Measurements from ENCODE around the gene GSTM3. TPM values are rescaled to one million over a fixed set of nuclear protein-coding genes. Genes with fewer than 3 reads are reported as not detected.
A peak's percentile ranks its signal among the peaks of the same experiment; 100 is the strongest.

GSTM3 gene
- 11.5 and 20.6 TPM in 2 replicates for total RNA-seq
- 63.8 TPM for polyA plus RNA-seq (2012)

- no peak for DNase-seq (ENCODE audit: low read depth)
These were observed at the start of gene GSTM3 for GRCh38 chr1:109740615-109741373. GSTM3 (minus strand) TSS chr1:109741038; CDS start chr1:109740287, 751 bp downstream.

GRCh38 chr1:109790329-109790728, 49.5 kb upstream of the GSTM3 start:
- no peak for DNase-seq (ENCODE audit: low read depth)

DNA sequence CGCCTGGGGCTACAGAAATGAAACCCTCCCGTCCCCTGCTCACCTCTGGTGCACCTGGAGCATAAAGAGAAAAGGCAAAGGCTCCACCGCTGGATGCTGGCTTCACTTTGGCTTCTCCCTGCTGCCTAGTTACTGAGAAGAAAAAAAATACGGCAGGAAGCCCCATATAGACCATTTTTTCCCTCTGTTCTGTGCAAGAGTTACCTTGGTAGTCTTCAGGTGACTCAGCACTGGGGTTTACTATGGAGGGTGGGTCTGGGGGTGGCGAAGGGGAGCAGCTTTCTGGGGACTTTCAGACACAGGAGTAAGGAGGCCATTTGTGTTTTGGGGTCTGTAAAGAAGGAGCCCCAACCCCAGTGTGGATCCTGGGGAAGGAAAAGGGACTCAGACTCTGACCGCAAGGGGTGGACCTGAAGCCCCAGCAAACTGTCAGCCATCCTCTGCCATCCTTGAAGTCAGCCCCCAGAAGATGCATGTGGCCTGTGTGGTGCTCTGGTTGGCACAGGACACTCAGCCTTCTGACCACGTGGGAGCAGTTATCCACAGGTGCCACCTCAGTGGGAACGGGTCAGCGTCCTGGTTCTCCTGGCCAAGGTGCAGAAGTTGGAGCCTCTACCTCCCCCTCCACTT, 48.8 kb upstream of the GSTM3 start:
- no peak for DNase-seq (ENCODE audit: low read depth)

- DNase-seq (ENCODE audit: low read depth): no peak
These were observed 48.1 kb upstream of the GSTM3 start for GRCh38 chr1:109788695-109789521.

DNA sequence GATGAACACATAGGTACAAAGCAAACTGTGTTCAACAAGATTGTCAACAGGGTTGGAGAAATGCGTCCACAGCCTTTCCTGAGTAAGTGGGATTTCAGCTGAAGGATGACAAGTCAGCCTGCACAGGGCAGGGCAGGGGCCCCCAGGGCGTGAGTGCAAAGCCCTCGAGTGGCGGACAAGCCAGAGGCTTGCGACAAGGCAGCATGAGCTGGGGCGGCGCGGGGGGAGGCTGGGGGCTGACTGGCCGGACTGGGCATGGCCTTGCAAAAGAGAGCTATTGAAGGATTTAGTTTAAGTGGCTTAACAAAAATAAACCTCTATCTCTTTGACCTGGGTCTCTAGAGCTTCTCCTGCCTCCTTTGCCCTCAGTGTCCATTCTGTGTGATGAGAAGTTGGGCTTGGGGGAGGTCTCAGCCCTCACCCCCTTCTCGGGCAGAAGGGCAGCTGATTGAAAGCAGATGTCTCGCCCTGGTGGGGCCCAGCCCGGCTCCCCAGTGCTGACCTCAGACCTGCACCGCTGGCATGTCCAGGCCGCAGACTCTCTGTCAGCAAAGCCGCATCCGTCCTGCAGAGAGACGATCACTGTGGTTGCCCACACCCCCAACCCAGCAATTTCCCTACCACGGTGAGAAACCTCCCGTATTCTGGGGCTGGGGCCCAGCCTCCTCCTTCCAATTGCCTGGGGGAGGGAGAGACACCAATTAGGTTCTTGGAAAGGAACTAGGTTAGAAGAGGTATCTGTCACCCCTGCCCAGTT, 47.2 kb upstream of the GSTM3 start:
- no peak for DNase-seq (ENCODE audit: low read depth)

GRCh38 chr1:109787211-109787844, 46.5 kb upstream of the GSTM3 start:
- DNase-seq (ENCODE audit: low read depth): no peak

DNA sequence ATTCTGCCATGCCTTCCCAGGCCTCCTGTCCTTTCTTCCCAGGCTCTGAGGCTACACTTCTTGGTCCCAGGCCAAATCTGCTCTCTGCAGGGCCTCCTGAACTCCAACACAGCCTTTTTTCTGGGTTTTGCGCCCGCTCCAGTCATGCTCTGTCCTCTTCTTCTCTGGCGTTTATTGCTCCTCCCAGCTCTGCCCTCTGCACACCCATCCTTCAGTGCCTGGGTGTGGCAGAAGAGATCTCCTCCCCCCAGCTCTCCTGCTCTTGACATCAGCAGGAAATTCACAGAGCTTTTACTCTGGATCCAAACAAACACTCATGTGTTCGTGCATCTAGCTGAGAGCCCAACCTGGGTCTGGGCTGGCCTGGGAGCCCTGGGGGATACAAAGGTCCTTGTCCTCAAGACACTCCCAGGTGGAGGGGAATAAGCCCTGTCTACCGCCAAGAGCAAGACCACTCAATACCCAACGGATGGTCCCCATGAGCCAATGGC, 45.7 kb upstream of the GSTM3 start:
- DNase-seq (ENCODE audit: low read depth): no peak

DNA sequence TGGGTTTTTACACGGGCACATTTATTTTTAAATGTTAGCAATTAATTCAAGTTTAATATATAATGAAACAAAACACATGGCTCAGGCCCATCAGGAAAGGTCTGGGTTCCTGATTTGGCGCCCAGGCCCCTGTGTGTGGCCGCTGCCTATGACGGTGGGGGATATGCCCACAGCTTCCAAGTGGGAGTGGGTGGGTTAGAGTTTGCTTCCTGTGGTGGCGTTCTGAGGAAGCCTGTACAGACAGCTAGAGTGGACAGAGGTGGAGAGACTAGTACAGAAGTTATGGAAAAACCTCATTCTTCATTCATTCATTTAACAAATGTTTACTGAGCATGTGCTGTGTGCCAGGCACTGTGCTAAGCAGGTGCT, 45.3 kb upstream of the GSTM3 start:
- DNase-seq (ENCODE audit: low read depth): no peak

DNA sequence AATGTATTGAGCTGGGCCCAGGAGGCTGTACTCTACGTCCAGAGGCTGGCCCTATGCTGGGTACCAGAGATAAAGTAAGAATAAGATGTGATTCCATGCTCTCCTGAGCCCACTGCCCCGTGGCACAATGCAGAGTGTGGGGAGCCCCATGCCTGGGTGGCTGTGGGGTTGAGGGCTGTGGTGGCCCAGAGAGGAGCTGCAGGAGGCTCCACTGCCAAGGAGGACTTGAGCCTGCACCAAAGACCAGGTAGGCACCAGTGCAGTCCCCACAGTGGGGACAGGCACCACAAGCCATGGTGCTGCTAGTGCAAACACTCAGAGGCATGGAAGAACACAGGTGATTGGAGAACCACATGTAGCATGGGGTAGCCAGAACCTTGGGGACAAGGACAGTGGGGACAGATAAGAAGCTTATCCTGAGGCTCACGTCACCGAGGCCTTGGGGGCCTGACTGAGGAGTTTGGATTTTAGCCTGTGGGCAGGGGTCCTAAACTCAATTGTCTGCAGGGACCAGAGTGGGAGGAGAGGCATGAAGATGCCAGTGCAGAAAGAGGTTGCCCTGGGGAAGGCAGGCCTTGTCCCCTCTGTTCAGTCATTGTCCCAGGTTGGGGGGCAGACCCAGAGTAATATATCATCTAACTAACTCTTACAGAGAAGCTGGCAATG, 44.7 kb upstream of the GSTM3 start:
- DNase-seq (ENCODE audit: low read depth): no peak

GRCh38 chr1:109784551-109785252, 43.9 kb upstream of the GSTM3 start:
- no peak for DNase-seq (ENCODE audit: low read depth)

DNA sequence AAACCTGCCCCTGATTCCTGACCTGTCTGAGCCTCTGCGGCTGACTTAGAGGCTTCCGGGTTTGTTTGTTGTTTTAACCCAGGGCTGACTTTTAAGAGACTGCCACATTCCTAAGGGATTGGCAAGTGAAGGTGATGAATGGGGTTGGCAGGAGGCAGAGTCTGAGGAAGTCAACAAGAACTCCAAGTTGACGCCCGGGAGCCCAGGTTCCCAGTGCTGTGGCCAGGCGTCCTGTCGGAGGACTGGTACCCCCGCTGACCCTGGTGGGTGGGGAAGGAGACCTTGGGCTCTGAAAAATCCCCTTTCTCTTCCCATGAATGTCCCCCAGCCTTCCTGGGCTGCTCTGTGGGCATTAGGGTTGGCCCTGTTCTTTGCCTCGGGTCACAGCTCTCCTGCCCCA, 42.6 kb upstream of the GSTM3 start:
- DNase-seq (ENCODE audit: low read depth): no peak

- DNase-seq (ENCODE audit: low read depth): no peak
These were observed 42.1 kb upstream of the GSTM3 start for GRCh38 chr1:109782927-109783326.

DNA sequence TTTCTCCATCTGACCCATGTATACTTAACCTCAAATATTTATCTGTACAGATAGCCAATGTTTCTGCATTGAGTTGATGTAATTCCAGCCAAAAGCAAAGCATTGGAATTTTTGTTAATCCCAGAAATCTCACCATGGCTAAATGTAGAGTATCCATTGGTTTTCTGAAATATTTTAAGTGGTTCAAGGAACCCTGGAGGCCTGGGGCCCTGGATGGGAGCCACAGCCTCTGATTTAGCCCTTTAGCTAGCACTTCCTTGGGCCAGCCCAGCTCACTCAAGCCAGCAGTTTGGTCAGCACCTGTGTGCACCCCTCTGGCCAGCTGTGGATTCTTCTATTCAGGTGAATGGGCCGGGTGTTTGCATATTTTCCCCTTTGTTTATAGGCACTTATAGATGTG, 41.7 kb upstream of the GSTM3 start:
- DNase-seq (ENCODE audit: low read depth): no peak

GRCh38 chr1:109781806-109782205, 41.0 kb upstream of the GSTM3 start:
- no peak for DNase-seq (ENCODE audit: low read depth)

DNA sequence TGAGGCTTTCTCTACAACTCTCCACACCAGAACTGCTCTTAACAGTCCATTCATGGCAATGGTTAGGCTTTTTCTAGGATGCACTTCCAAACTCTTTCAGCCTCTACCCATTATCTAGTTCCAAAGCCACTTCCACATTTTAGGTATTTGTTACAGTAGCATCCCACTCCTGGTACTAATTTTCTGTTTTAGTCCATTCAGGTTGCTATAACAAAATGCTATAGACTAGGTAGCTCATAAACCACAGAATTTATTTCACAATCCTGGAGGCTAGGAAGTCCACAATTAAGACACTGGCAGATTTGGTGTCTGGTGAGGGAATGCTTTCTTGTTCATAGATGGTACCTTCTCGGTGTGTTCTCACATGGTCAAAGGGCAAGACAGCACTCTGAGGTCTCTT, 40.1 kb upstream of the GSTM3 start:
- DNase-seq (ENCODE audit: low read depth): no peak

DNA sequence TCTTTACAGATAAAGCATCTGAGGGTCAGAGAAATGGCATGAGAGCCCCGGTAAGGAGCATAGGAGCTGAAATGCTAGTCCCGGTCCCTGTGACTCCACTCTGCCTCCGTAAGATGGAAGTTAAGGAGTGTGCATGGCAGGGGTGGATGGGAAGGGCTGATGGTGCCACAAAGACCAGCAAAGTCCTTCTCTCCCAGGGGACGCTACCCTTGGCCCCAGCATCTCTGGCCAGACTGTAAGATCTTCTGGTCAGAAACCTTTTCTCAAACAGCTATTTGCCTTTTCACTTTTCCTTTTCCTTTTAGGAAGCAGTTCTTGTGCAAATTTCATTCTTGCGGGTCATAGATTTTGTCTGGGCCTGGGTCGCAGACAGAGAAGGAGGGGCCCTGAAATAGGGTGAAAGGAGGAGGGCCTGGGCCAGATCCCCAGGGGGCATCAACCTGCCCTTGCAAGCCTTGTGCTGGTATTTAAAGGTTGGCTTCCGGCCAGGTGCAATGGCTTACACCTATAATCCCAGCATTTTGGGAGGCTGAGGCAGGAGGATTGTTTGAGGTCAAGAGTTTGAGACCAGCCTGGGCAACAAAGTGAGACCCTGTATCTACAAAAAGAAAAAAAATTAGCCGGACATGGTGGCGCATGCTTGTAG, 37.3 kb upstream of the GSTM3 start:
- no peak for DNase-seq (ENCODE audit: low read depth)

DNA sequence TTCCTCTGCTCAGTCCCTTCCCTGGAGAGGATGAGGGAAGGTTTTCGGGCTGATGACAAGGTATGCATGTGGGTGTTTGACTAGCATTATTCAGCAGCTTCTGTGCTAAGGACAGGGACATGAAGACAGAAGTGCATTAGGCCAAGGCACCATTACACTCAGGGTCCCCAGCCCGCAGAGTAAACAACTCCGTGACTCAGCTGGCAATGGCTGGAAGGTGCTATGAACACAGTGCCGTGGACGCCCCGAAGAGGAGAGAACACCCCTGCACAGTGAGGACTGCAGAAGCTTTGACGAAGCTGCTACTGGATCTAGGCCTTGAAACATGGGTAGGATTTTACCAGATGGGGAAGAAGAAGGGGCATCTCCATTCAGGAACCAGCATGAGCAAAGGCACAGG, 36.6 kb upstream of the GSTM3 start:
- DNase-seq (ENCODE audit: low read depth): no peak

DNA sequence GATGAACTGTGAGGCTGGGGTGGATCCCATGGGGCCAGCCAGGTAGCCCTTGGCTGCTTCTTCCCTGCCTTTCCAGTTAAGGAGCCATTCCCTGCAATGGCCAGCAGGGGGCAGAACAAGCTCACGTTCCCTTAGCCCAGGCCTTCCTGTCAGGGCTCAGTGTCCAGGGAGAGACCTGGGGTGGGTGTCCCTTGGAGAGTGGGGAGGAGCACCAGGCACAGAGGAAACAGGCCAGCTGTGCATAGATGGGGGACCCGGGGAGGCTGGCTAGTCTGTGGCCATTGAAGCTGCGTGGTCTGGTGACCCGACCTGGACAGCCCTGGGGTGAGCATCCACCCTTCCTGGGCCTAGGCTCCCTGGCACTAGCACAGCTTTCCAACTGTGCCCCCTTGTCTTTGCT, 36.1 kb upstream of the GSTM3 start:
- peak; percentile 86 for DNase-seq (ENCODE audit: low read depth)

GRCh38 chr1:109776206-109776835, 35.5 kb upstream of the GSTM3 start:
- no peak for DNase-seq (ENCODE audit: low read depth)
